HEK293 (cell line): ENCODE measurements around the gene LST1.

Source experiments
- AEBP2 ChIP-seq: fragments of 450-650 bp; formaldehyde crosslinking; IDR thresholded peaks from 2 replicates; pipeline ENCODE4 v1.5.1; 2016; ENCODE audit warnings: missing biosample characterization, missing genetic modification characterization, borderline replicate concordance
- CTCF ChIP-seq: fragments of 450-650 bp; formaldehyde crosslinking; IDR thresholded peaks from 2 replicates; pipeline ENCODE4 v1.5.1; 2016; ENCODE audit warnings: missing biosample characterization, missing genetic modification characterization
- HOXC10 ChIP-seq: sonication (generic); formaldehyde crosslinking; IDR thresholded peaks from 2 replicates; pipeline ENCODE4 v1.8.1; 2023; ENCODE audit warnings: mild to moderate bottlenecking, missing genetic modification reagents
- TCF7L2 ChIP-seq: IDR thresholded peaks from 2 replicates; pipeline ENCODE4 v1.6.1; 2011; ENCODE audit warnings: low read depth, mild to moderate bottlenecking, inconsistent platforms, low read length, moderate library complexity, borderline replicate concordance
- TRIM28 ChIP-seq: IDR thresholded peaks from 2 replicates; pipeline ENCODE4 v1.6.1; 2011; ENCODE audit warnings: low read length, control low read depth, borderline replicate concordance
- ZBTB7A ChIP-seq: fragments of 450-650 bp; formaldehyde crosslinking; IDR thresholded peaks from 2 replicates; pipeline ENCODE4 v1.5.1; 2016; ENCODE audit warnings: low read depth, missing biosample characterization, missing genetic modification characterization
- ZEB2 ChIP-seq: fragments of 450-650 bp; formaldehyde crosslinking; IDR thresholded peaks from 2 replicates; pipeline ENCODE4 v1.5.1; 2016; ENCODE audit warnings: missing biosample characterization, missing genetic modification characterization
- ZNF140 ChIP-seq: fragments of 450-650 bp; formaldehyde crosslinking; IDR thresholded peaks from 2 replicates; pipeline ENCODE4 v1.5.1; 2016; ENCODE audit warnings: missing biosample characterization, missing genetic modification characterization
- ZNF18 ChIP-seq: fragments of 450-650 bp; formaldehyde crosslinking; IDR thresholded peaks from 2 replicates; pipeline ENCODE4 v1.5.1; 2016; ENCODE audit warnings: missing biosample characterization, missing genetic modification characterization
- ZNF239 ChIP-seq: fragments of 450-650 bp; formaldehyde crosslinking; IDR thresholded peaks from 2 replicates; pipeline ENCODE4 v1.5.1; 2016; ENCODE audit warnings: missing biosample characterization, missing genetic modification characterization
- ZNF266 ChIP-seq: fragments of 450-650 bp; formaldehyde crosslinking; IDR thresholded peaks from 2 replicates; pipeline ENCODE4 v1.5.1; 2016; ENCODE audit warnings: missing biosample characterization, missing genetic modification characterization, low read depth
- ZNF362 ChIP-seq: fragments of 450-650 bp; formaldehyde crosslinking; IDR thresholded peaks from 2 replicates; pipeline ENCODE4 v1.5.1; 2016; ENCODE audit warnings: missing biosample characterization, missing genetic modification characterization
- ZNF549 ChIP-seq: fragments of 450-650 bp; IDR thresholded peaks from 2 replicates; pipeline ENCODE4 v1.5.1; 2018; ENCODE audit warnings: missing biosample characterization, missing genetic modification characterization, mild to moderate bottlenecking, inconsistent platforms, moderate library complexity
- ZNF701 ChIP-seq: fragments of 450-650 bp; formaldehyde crosslinking; IDR thresholded peaks from 2 replicates; pipeline ENCODE4 v1.5.1; 2016; ENCODE audit warnings: missing biosample characterization, missing genetic modification characterization

- no peak for TF ChIP-seq TCF7L2
- no peak for TF ChIP-seq ZNF140 (tag by site-specific recombination)
- no peak for TF ChIP-seq CTCF (tag by site-specific recombination)
- TF ChIP-seq ZBTB7A (tag by site-specific recombination): no peak
- TF ChIP-seq AEBP2 (tag by site-specific recombination): no peak
- no peak for TF ChIP-seq ZEB2 (tag by site-specific recombination)
- TF ChIP-seq ZNF18 (tag by site-specific recombination): no peak
- TF ChIP-seq ZNF239 (tag by site-specific recombination): no peak
- TF ChIP-seq ZNF701 (tag by site-specific recombination): no peak
- TF ChIP-seq ZNF549 (tag by site-specific recombination): no peak
- no peak for TF ChIP-seq ZNF362 (tag by site-specific recombination)
- TF ChIP-seq TRIM28: no peak
- TF ChIP-seq HOXC10 (CRISPR knock-in tag): no peak
- TF ChIP-seq ZNF266 (tag by site-specific recombination): no peak
Observed at GRCh38 chr6:31559958-31560696, 25.9 kb upstream of the LST1 start.
